Lower leg skin (tissue), 4 donors: ENCODE data around the gene NANS. TPM values are rescaled to one million over a fixed set of nuclear protein-coding genes. Genes with fewer than 3 reads are reported as not detected.
A peak's percentile ranks its signal among the peaks of the same experiment; 100 is the strongest.
"Not testable (repeated sequence)": the region's sequence is repeated elsewhere in the genome, so short reads cannot be mapped to it uniquely, and the experiment has no call there.

Experiments
- DNase-seq, 2 donors: peaks; one replicate each; pipeline ENCODE4 v3.0.0-alpha.2; 2019; ENCODE audit warnings: low spot score in 2 of 2
- H3K4me3 ChIP-seq: fragments of 200-600 bp; sonication (generic); 2 replicates; pipeline ENCODE4 v1.5.1; 2017; ENCODE audit warnings: mild to moderate bottlenecking, low read depth; ENCODE audit not compliant: poor library complexity, severe bottlenecking
- POLR2A ChIP-seq, 2 donors: fragments of 450-650 bp; IDR thresholded peaks; one replicate each; pipeline ENCODE4 v1.6.1; 2016 to 2017; ENCODE audit warnings: antibody characterized with exemption in 2 of 2, mild to moderate bottlenecking in 1 of 2, moderate library complexity in 1 of 2
- WGBS, 2 donors: methylation state at CpG; one replicate each; pipeline ENCODE4 v1.1.5; 2018; 5-methylcytosine and 5-hydroxymethylcytosine counted together
- intact Hi-C: fragments of 100-400 bp; cut with DNase I; formaldehyde crosslinking; loops from one replicate; pipeline ENCODE4 v1.15.0; 2023; ENCODE audit warnings: low total_unique reads
- total RNA-seq, 4 donors: library from RNA; depleted of rRNA; stranded (reverse); fragments of >200 nt; gene quantifications; one replicate each; pipeline ENCODE4 v1.1.0, GENCODE V29; 2016
- TF ChIP-seq, protein P1 (sequence below), 3 donors: fragments of 450-650 bp; IDR thresholded peaks; one replicate each; pipeline ENCODE4 v1.5.1; 2016; ENCODE audit warnings: antibody characterized with exemption in 3 of 3, mild to moderate bottlenecking in 3 of 3, moderate library complexity in 2 of 3

Gene NANS
- total RNA-seq, 4 donors from 2014 or later = 26.5 to 46.0 (median 40.5) TPM

DNA sequence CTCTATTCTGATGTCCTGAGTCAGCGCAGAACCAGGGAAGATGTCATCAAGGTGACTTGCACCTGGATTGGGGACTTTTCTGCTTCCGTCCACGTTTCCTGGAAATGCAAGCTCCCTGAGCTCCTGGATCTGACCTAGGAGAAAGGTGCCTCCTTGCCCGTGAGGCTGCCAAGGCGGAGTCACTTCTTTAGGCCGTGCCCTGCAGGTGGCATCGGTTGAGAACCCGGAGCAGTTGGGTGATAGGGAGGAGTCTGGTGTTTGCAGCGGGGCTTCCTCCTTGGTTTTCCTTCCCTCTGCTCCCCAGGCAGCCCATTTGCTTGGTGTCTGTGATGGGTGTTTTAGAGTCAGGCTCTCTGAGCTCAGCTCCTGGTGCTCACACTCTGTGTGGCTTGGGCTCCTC lies 15.2 kb downstream of the NANS start:
- TF ChIP-seq, protein P1, sequence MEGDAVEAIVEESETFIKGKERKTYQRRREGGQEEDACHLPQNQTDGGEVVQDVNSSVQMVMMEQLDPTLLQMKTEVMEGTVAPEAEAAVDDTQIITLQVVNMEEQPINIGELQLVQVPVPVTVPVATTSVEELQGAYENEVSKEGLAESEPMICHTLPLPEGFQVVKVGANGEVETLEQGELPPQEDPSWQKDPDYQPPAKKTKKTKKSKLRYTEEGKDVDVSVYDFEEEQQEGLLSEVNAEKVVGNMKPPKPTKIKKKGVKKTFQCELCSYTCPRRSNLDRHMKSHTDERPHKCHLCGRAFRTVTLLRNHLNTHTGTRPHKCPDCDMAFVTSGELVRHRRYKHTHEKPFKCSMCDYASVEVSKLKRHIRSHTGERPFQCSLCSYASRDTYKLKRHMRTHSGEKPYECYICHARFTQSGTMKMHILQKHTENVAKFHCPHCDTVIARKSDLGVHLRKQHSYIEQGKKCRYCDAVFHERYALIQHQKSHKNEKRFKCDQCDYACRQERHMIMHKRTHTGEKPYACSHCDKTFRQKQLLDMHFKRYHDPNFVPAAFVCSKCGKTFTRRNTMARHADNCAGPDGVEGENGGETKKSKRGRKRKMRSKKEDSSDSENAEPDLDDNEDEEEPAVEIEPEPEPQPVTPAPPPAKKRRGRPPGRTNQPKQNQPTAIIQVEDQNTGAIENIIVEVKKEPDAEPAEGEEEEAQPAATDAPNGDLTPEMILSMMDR (IDR thresholded peaks at IDR 0.05) = no peak
- no peak for TF ChIP-seq POLR2A (IDR thresholded peaks at IDR 0.05)
- intact Hi-C loops = loop anchor here (10.0 kb wide), 2 partner anchors 133 to 183 kb away; partner anchors contain the start of gene TBC1D2
- DNase-seq = peak in 1 of 2 donors; percentile 80
- H3K4me3 ChIP-seq = no peak overlapping the region
- 71 to 73% methylated on average over 9 of the region's 9 CpGs for WGBS, 2 donors

GRCh38 chr9:98074115-98074990 lies 17.8 kb downstream of the NANS start:
- WGBS, 2 donors = 28 to 36% methylated on average over 13 of the region's 13 CpGs
- TF ChIP-seq, protein P1 (IDR thresholded peaks at IDR 0.05) = peak in 1 of 3 donors; percentile 67
- no peak for TF ChIP-seq POLR2A (IDR thresholded peaks at IDR 0.05)
- DNase-seq = peak; percentile 45 to 92
- intact Hi-C loops = loop anchor here (10.0 kb wide), 2 partner anchors 130 to 180 kb away; partner anchors contain the start of gene TBC1D2
- H3K4me3 ChIP-seq = no peak overlapping the region

DNA sequence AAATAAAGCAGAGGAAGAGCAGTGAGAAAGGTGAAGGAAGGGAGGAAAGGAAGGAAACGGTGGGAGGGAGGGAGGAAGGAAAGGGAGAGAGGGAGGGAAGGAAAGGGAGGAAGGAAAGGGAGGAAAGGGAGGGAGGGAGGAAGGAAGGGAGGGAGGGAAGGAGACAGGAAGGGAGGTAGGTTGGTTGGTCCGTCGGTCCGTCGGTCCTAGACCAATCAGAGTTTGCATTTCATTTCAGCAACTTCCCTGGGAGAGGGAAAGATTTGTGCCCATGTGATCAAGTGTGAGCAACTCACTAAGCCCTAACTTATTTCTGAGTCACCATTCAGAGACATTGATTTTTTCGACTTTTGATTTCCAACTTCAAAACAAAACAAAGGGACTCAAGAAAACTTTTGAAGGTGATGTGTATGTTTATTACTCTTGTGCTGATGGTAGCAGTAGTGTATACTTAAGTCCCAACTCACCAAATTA lies 18.8 kb downstream of the NANS start:
- DNase-seq = no peak
- H3K4me3 ChIP-seq = no peak overlapping the region
- WGBS, 2 donors = 19 to 26% methylated on average over 6 of the region's 6 CpGs
- intact Hi-C loops = loop anchor here (10.0 kb wide), 2 partner anchors 129 to 179 kb away; partner anchors contain the start of gene TBC1D2
- TF ChIP-seq POLR2A (IDR thresholded peaks at IDR 0.05) = no peak
- TF ChIP-seq, protein P1 (IDR thresholded peaks at IDR 0.05) = no peak

GRCh38 chr9:98076514-98076890 lies 20.0 kb downstream of the NANS start:
- 84 to 89% methylated on average over 8 of the region's 8 CpGs for WGBS, 2 donors
- not testable (repeated sequence) for H3K4me3 ChIP-seq, DNase-seq
- intact Hi-C loops = loop anchor here (10.0 kb wide), 2 partner anchors 128 to 178 kb away; partner anchors contain the start of gene TBC1D2

GRCh38 chr9:98078895-98079294 lies 22.4 kb downstream of the NANS start:
- DNase-seq = no peak
- no peak overlapping the region for H3K4me3 ChIP-seq
- TF ChIP-seq, protein P1 (IDR thresholded peaks at IDR 0.05) = no peak
- no peak for TF ChIP-seq POLR2A (IDR thresholded peaks at IDR 0.05)
- intact Hi-C loops = loop anchor here (10.0 kb wide), 2 partner anchors 126 to 176 kb away; partner anchors contain the start of gene TBC1D2
- 76 to 81% methylated on average over 5 of the region's 5 CpGs for WGBS, 2 donors

DNA sequence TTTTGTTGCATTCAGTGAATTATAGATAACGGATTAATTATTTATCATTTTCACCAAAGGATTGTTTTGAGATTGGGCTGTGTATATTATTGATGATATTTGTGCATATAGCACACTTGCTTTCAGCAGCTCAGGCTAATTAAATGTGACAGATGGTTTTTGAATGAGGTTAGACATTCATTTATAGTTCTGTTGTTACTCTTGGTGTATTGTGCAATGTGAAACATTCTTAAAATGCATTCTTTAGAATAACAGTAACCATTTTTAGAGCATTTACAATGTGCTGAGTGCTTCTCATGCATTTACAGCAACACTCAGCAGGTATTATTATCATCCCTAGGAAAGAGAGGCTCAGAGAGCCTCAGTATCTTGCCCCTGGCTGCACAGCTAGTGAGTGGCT lies 23.8 kb downstream of the NANS start:
- WGBS, 2 donors = 90 to 97% methylated on average over 1 of the region's 1 CpG
- no peak overlapping the region for H3K4me3 ChIP-seq
- TF ChIP-seq POLR2A (IDR thresholded peaks at IDR 0.05) = no peak
- TF ChIP-seq, protein P1 (IDR thresholded peaks at IDR 0.05) = no peak
- intact Hi-C loops = no loop called here
- no peak for DNase-seq
